Transverse colon (tissue), 3 donors: Measurements from ENCODE around the gene MEGF8.

Experiments
- CTCF ChIP-seq, 5 experiments: fragments of 200-600 bp in 3 of 5; fragments of 450-650 bp in 2 of 5; sonication (generic) in 3 of 5; IDR thresholded peaks; 1 replicate in 2 of 5; 2 replicates in 3 of 5; pipeline ENCODE4 v1.5.1; 2016 to 2017; ENCODE audit warnings: antibody characterized with exemption in 5 of 5, inconsistent platforms in 3 of 5, mild to moderate bottlenecking in 2 of 5, moderate library complexity in 1 of 5
- POLR2A ChIP-seq: fragments of 450-650 bp; IDR thresholded peaks from one replicate; pipeline ENCODE4 v1.6.1; 2016; ENCODE audit warnings: antibody characterized with exemption, mild to moderate bottlenecking, moderate library complexity

- no peak for TF ChIP-seq POLR2A
- no peak for TF ChIP-seq CTCF (IDR thresholded peaks at IDR 0.05)
These were observed 63.5 kb downstream of the MEGF8 start for GRCh38 chr19:42388851-42389489.
